Neuron (in vitro differentiated cells): ENCODE data around the gene GET3.
A peak's percentile ranks its signal among the peaks of the same experiment; 100 is the strongest.
"Not testable (repeated sequence)": the region's sequence is repeated elsewhere in the genome, so short reads cannot be mapped to it uniquely, and the experiment has no call there.

Experiments
- H2AFZ ChIP-seq: one replicate; pipeline ENCODE4 v1.6.1; 2013; ENCODE audit warnings: low read depth, mild to moderate bottlenecking, inconsistent platforms, low read length, moderate library complexity
- H3K27me3 ChIP-seq: one replicate; pipeline ENCODE4 v1.6.1; 2013; ENCODE audit warnings: low read length; ENCODE audit not compliant: insufficient read depth
- H3K36me3 ChIP-seq: one replicate; pipeline ENCODE4 v1.6.1; 2013; ENCODE audit warnings: low read length; ENCODE audit not compliant: insufficient read depth
- H3K4me1 ChIP-seq: one replicate; pipeline ENCODE4 v1.6.1; 2013; ENCODE audit warnings: low read length; ENCODE audit not compliant: insufficient read depth
- H3K4me3 ChIP-seq: 2 replicates; pipeline ENCODE4 v1.5.1; 2013; ENCODE audit warnings: mild to moderate bottlenecking, low read length, moderate library complexity
- H3K9me3 ChIP-seq: one replicate; pipeline ENCODE4 v1.6.1; 2013; ENCODE audit warnings: low read length

Gene GET3

GRCh38 chr19:12722566-12723380 is 14.5 kb upstream of the GET3 start:
- Histone ChIP-seq H3K36me3 (peaks cover 12% of the 10 kb centered on the region), H3K4me1 (peaks cover 17% of the 10 kb centered on the region), H2AFZ (no peak overlapping the region), H3K4me3 (peak overlapping the region; percentile 79), H3K27me3 (no peaks in the 10 kb centered on the region), H3K9me3 (no peaks in the 10 kb centered on the region)

DNA sequence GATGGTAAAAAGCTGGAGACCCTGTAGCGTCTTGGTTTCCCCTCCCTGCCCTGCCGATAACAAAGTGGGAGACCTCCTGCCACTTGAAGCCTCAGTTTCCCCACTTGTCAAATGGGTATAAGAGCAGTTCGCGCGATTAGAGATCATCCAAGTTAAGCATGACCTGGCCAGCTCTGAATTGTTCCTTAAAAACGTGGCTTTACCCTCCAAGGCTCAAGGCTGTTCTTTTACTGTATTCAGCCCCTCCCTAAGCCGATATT is 14.0 kb upstream of the GET3 start:
- H2AFZ ChIP-seq = no peak overlapping the region
- H3K4me1 ChIP-seq = peaks cover 17% of the 10 kb centered on the region
- H3K4me3 ChIP-seq = peak overlapping the region; percentile 79
- H3K9me3 ChIP-seq = no peaks in the 10 kb centered on the region
- peaks cover 11% of the 10 kb centered on the region for H3K36me3 ChIP-seq
- H3K27me3 ChIP-seq = no peaks in the 10 kb centered on the region

DNA sequence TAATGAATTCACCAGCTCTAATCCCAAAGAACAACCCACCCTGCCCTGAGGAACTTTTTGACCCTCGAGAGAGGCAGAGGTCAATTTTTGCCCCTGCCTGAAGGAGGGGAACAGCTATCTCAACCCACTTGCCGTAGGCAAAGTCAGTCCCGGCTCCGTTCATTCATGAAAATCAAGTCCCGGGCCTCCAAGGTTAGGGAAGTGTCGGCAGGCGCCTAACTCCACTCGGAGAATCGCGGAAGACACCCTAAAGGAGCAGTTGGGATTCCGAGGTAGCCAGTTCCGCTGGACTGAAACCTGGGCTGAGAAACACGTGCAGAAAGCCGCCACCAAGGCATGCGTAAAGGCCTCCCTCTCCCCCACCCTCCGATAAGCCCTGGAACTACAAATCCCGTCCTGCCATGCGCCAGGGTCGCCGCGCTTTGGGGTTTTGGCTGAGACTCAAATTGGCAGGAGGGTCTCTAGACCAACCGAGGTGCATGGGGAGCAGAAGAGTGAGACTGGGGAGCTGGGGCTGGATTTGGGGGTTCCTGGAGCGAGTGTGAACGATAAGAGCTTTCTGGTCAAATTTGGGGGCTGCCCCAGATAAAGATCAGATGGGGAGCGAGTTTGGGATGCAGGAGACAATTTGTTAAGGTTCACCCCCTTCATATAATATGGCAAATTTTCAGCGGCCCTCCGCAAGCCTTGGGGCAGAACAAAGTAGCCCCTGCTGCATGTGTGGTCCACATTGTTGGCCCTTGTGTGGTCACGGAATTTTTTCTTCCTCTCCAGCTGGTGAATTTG is 13.5 kb upstream of the GET3 start, which contains the start of gene TNPO2:
Gene TNPO2, minus strand, starts transcription at position 292 of the 786 bp plus-strand sequence. CDS start 2,955 bp downstream, outside the sequence.
- Histone ChIP-seq H3K9me3 (no peaks in the 10 kb centered on the region), H3K36me3 (peaks cover 8% of the 10 kb centered on the region), H3K27me3 (no peaks in the 10 kb centered on the region), H3K4me3 (peak within 1 kb of the TSS; percentile 79), H3K4me1 (peaks cover 17% of the 10 kb centered on the region), H2AFZ (peak within 1 kb of the TSS; percentile 47)

DNA sequence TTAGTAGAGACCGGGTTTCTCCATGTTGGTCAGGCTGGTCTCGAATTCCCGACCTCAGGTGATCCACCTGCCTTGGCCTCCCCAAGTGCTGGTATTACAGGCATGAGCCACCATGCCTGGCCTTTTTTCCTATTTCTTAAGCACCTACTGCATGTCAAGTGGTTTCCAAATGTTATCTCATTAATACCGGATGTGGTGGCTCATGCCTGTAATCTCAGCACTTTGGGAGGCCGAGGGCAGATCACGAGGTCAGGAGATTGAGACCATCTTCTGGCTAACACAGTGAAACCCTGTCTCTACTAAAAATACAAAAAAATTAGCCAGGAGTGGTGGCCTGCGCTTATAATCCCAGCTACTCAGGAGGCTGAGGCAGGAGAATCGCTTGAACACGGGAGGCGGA is 11.7 kb upstream of the GET3 start:
- H3K9me3 ChIP-seq, H3K4me3 ChIP-seq, H2AFZ ChIP-seq, H3K27me3 ChIP-seq: not testable (repeated sequence)
- Histone ChIP-seq H3K36me3 (peaks cover 14% of the 10 kb centered on the region), H3K4me1 (peaks cover 12% of the 10 kb centered on the region)

DNA sequence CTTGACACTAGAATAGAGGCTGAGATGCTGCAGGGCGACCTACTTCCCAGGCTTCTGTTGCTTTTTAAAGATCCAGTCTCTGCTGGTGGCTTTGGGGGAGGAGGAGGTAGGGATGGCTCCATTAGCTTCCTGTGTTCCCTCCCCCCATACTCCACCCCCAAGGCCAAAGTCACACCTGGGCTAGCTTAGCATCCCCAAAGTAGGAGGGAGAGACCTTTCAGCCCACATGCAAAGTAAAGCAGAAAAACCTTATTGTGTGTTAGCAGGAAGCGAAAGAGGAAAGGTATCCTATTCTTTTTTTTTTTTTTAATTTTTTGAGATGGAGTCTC is 10.3 kb upstream of the GET3 start:
- Histone ChIP-seq H3K4me1 (peaks cover 2% of the 10 kb centered on the region), H3K27me3 (no peaks in the 10 kb centered on the region), H3K9me3 (no peaks in the 10 kb centered on the region), H3K36me3 (peaks cover 25% of the 10 kb centered on the region), H3K4me3 (no peak overlapping the region), H2AFZ (no peak overlapping the region)

DNA sequence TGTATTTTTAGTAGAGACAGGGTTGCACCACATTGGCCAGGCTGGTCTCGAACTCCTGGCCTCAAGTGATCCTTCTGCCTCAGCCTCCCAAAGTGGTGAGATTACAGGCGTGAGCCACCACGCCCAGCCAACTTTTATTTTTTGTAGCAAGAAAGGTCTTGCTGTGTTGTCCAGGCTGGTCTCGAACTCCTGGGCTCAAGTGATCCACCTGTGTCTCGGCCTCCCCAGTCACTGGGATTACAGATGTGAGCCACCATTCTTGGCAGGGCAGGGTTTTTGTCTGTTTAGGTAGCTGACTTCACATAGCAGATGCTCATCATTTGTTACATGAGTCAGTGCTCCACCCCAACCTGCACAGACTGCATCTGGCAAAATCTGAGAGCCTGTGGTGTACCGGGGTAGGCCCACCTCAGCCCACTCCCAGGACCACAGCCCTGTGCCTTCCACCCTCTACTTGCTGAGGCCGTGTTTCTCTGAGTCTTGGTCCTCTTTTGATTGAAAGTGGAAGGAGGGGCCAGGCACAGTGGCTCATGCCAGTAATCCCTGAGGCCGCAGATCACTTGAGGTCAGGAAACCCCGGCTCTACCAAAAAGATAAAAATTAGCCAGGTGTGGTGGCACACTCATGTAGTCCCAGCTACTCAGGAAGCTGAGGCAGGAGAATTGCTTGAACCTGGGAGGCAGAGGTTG is 9.4 kb upstream of the GET3 start:
- Histone ChIP-seq H3K27me3 (no peaks in the 10 kb centered on the region), H3K4me3 (no peak overlapping the region), H2AFZ (no peak overlapping the region), H3K9me3 (no peaks in the 10 kb centered on the region), H3K36me3 (peaks cover 29% of the 10 kb centered on the region), H3K4me1 (peaks cover 10% of the 10 kb centered on the region)

DNA sequence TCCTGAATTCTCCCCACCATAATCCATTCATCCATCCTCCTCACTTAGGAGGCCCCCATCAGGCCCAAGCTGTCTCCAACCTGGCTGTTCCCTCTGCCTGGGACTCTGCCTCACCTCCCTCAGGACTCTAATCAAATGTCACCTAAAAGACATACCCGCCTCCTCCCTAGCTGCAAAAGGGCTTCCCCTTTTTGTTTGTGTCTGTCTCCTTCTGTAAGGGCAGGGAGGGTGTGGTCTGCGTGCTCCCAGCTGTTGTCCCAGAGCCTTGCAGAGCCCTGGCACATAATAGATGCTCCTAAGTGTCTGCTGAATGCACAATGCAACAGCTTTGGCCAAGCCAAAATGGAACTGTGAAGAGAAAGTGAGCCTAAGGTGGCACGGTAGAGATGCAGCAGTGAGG is 7.2 kb upstream of the GET3 start:
- peaks cover 15% of the 10 kb centered on the region for H3K4me1 ChIP-seq
- no peak overlapping the region for H2AFZ ChIP-seq
- H3K36me3 ChIP-seq = peaks cover 29% of the 10 kb centered on the region
- H3K4me3 ChIP-seq = no peak overlapping the region
- H3K27me3 ChIP-seq = no peaks in the 10 kb centered on the region
- H3K9me3 ChIP-seq = no peaks in the 10 kb centered on the region

DNA sequence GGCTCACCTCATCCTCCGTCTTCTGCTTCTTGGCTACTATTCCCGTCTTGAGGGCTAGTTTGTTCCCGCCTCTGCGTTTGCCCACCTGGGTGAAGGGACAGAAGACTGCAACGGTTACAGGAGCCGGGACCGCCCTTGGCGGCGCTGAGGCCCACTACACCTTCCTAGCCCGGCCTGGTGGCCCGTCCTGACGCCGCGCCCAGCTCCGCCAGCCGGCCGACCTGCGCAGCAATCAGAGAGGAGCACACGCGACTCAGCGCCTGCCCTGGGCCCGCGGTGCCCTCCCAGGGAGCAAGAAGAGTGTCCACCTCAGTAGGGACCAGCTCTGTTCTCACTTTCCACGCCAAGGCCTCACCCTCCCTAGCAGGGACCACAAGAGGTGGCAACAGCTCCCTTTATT is 6.0 kb upstream of the GET3 start:
- Histone ChIP-seq H2AFZ (no peak overlapping the region), H3K36me3 (peaks cover 29% of the 10 kb centered on the region), H3K4me3 (no peak overlapping the region), H3K27me3 (no peaks in the 10 kb centered on the region), H3K4me1 (peaks cover 15% of the 10 kb centered on the region), H3K9me3 (no peaks in the 10 kb centered on the region)

GRCh38 chr19:12733369-12734214 is 3.7 kb upstream of the GET3 start:
- H2AFZ ChIP-seq = no peak overlapping the region

DNA sequence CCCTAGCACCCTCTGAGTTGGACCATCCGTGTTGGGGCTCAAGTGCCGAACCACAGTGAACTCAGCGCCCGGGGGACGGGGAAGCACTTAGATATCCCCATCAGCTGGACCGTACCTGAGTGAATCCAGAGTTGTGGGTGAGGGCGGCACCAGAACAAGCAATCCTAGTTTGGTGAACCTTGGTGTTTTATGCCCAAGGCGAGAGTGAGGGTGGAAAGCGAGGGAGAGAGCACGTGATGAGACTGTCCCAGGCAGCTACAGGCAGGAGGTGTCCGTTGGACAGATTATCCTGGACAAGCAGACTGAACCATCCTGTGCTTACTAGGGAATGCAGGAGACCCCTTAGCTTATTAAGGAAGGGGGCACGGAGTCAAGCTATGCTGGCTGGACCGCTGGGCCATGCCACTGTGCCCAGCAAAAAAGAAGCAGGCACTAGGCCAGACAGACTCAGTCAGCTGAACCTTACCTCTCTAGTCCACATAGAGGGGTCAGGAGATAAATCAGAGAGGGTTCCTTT is 596 bp downstream of the GET3 start:
- Histone ChIP-seq H3K4me3 (peak overlapping the region; percentile 72), H3K4me1 (peaks cover 21% of the 10 kb centered on the region), H2AFZ (peak overlapping the region; percentile 29), H3K36me3 (peaks cover 16% of the 10 kb centered on the region), H3K27me3 (no peaks in the 10 kb centered on the region), H3K9me3 (no peaks in the 10 kb centered on the region)

More at GRCh38 chr19:12733369-12734214, 3.7 kb upstream of the GET3 start:
- Histone ChIP-seq H3K4me1 (peaks cover 27% of the 10 kb centered on the region), H3K36me3 (peaks cover 29% of the 10 kb centered on the region), H3K9me3 (no peaks in the 10 kb centered on the region), H3K27me3 (no peaks in the 10 kb centered on the region), H3K4me3 (peak overlapping the region; percentile 74)

DNA sequence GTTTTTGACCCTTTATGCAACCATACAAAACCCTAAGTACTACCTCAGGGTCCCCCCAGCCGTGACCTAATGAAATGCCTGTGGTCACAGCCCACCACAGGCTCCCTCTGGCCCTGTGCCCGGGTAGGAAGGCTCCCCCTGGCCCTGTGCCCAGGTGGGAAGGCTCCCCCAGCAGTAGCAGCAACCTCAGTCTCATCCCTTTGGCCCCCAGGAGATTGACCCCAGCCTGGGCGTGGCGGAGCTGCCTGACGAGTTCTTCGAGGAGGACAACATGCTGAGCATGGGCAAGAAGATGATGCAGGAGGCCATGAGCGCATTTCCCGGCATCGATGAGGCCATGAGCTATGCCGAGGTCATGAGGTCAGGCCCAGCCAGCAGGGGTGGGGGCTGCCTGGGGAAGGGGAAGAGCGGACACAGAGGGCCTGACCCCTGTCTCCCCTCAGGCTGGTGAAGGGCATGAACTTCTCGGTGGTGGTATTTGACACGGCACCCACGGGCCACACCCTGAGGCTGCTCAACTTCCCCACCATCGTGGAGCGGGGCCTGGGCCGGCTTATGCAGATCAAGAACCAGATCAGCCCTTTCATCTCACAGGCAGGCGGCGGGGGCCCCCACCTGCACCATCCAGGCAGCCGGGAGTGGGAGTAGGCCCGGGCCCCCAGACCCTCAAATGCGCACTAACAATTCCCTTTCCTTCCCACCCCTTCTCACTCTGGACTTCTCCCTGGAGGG is 8.0 kb downstream of the GET3 start:
- Histone ChIP-seq H3K36me3 (peaks cover 38% of the 10 kb centered on the region), H3K4me3 (no peak overlapping the region), H3K9me3 (peaks cover 9% of the 10 kb centered on the region), H3K4me1 (no peaks in the 10 kb centered on the region), H2AFZ (no peak overlapping the region), H3K27me3 (peaks cover 5% of the 10 kb centered on the region)

- H3K27me3 ChIP-seq = peaks cover 23% of the 10 kb centered on the region
- H3K9me3 ChIP-seq = peaks cover 9% of the 10 kb centered on the region
- peaks cover 25% of the 10 kb centered on the region for H3K36me3 ChIP-seq
- H3K4me1 ChIP-seq = no peaks in the 10 kb centered on the region
- no peak overlapping the region for H2AFZ ChIP-seq
- H3K4me3 ChIP-seq = no peak overlapping the region
These were observed 11.2 kb downstream of the GET3 start for GRCh38 chr19:12748489-12748888.
